ENCODE data around the gene ATP5MK. TPM values are rescaled to one million over a fixed set of nuclear protein-coding genes. Genes with fewer than 3 reads are reported as not detected.
"Not testable (repeated sequence)": the region's sequence is repeated elsewhere in the genome, so short reads cannot be mapped to it uniquely, and the experiment has no call there.

ATP5MK gene
- total and polyA plus RNA-seq, 2 experiments from 2014 or later = 197 to 566 TPM

DNA sequence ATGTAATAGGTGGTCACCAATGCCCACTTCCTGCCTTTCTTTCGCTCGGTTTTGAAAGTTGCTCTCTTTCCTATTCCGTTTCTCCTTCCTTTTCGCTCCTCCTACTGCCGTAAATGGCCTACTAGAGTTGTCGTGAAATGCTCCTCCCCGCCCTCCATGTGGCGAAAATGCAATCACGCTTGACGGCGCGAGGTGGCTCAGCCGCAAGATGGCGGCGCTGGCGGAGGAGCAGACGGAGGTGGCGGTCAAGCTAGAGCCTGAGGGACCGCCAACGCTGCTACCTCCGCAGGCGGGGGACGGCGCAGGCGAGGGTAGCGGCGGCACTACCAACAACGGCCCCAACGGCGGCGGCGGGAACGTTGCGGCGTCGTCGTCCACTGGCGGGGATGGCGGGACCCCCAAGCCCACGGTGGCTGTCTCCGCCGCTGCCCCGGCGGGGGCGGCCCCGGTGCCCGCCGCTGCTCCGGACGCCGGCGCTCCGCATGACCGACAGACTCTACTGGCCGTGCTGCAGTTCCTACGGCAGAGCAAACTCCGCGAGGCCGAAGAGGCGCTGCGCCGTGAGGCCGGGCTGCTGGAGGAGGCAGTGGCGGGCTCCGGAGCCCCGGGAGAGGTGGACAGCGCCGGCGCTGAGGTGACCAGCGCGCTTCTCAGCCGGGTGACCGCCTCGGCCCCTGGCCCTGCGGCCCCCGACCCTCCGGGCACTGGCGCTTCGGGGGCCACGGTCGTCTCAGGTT is 28.3 kb downstream of the ATP5MK start, which contains the start of gene TAF5:
Gene TAF5 (plus strand): TSS at position 195 of the 737 bp plus-strand sequence. CDS start 14 bp downstream, at position 209.
- Histone ChIP-seq H3K27me3 (replicated peaks; ENCODE audit: insufficient read depth) (no peaks in the 10 kb centered on the region), H3K9me3 (ENCODE audit: low read depth) (no peaks in the 10 kb centered on the region), H3K4me1 (ENCODE audit: insufficient read depth) (peaks cover 8% of the 10 kb centered on the region; the same call in 1 of the 2 replicates), H4K20me1 (ENCODE audit: insufficient read depth) (no peaks in the 10 kb centered on the region), H3K9ac (peak within 1 kb of the TSS; percentile 75), H3K4me3 (peak within 1 kb of the TSS; percentile 91), H2AFZ (peak within 1 kb of the TSS; percentile 96), H3F3A (ENCODE audit: insufficient read depth) (no peaks in the 10 kb centered on the region), H3K9me2 (ENCODE audit: insufficient read depth) (no peaks in the 10 kb centered on the region), H3K4me2 (ENCODE audit: unreplicated experiment) (peak within 1 kb of the TSS; percentile 92), H3K79me2 (ENCODE audit: insufficient read depth) (peaks cover 39% of the 10 kb centered on the region), H3K27ac (peak within 1 kb of the TSS; percentile 56), H3K36me3 (ENCODE audit: low read depth) (no peaks in the 10 kb centered on the region)
- 0 to 1% methylated on average over 47 to 63 of the region's 81 CpGs for WGBS, 2 experiments (ENCODE audit: low coverage in 1 of 2, low lambda C conversion rate in 2 of 2, missing lambda C conversion rate in 2 of 2)
- TF ChIP-seq EZH2phosphoT487 (IDR thresholded peaks at IDR 0.05; ENCODE audit: insufficient read depth, low read depth) (no peak), EZH2 (IDR thresholded peaks at IDR 0.05; ENCODE audit: insufficient read depth, poor library complexity, severe bottlenecking) (no peak)
- peak; percentile 98 for DNase-seq
- in situ Hi-C loops (cut with MboI) = no loop called here

DNA sequence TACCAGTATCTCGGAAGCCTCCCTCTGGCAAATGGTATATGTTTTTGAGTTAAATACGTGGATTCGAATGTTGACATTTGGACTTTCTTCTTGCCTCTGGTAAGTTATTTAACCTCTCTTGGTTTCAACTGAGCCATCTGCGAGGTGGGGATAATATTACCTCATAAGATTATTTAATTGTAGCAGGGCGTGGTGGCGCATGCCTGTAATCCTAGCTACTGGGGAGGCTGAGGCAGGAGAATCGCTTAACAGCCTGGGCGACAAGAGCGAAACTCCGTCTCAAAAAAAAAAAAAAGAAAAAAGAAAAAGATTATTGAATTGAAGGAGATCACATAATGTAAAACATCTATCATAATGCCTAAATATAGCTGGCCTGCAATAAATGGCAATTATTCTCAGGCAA is 28.9 kb downstream of the ATP5MK start:
- peak overlapping the region; percentile 56 for H3K27ac ChIP-seq
- H2AFZ ChIP-seq = peak overlapping the region; percentile 96
- no peaks in the 10 kb centered on the region for H3K27me3 ChIP-seq (replicated peaks; ENCODE audit: insufficient read depth)
- TF ChIP-seq EZH2phosphoT487 (IDR thresholded peaks at IDR 0.05; ENCODE audit: insufficient read depth, low read depth) (no peak), EZH2 (IDR thresholded peaks at IDR 0.05; ENCODE audit: insufficient read depth, poor library complexity, severe bottlenecking) (no peak)
- H3K9me3 ChIP-seq (ENCODE audit: low read depth) = no peaks in the 10 kb centered on the region
- in situ Hi-C loops (cut with MboI) = no loop called here
- H3F3A ChIP-seq (ENCODE audit: insufficient read depth) = no peaks in the 10 kb centered on the region
- peak overlapping the region; percentile 92 for H3K4me2 ChIP-seq (ENCODE audit: unreplicated experiment)
- H3K36me3 ChIP-seq (ENCODE audit: low read depth) = no peaks in the 10 kb centered on the region
- WGBS, 2 experiments (ENCODE audit: low coverage in 1 of 2, low lambda C conversion rate in 2 of 2, missing lambda C conversion rate in 2 of 2) = 44 to 45% methylated on average over 10 of the region's 10 CpGs
- H3K9ac ChIP-seq = peak overlapping the region; percentile 75
- H3K79me2 ChIP-seq (ENCODE audit: insufficient read depth) = peaks cover 38% of the 10 kb centered on the region
- H3K4me3 ChIP-seq = peak overlapping the region; percentile 91
- H3K9me2 ChIP-seq (ENCODE audit: insufficient read depth) = no peaks in the 10 kb centered on the region
- DNase-seq = peak; percentile 9
- no peaks in the 10 kb centered on the region for H4K20me1 ChIP-seq (ENCODE audit: insufficient read depth)
- peaks cover 8% of the 10 kb centered on the region; the same call in 1 of the 2 replicates for H3K4me1 ChIP-seq (ENCODE audit: insufficient read depth)

DNA sequence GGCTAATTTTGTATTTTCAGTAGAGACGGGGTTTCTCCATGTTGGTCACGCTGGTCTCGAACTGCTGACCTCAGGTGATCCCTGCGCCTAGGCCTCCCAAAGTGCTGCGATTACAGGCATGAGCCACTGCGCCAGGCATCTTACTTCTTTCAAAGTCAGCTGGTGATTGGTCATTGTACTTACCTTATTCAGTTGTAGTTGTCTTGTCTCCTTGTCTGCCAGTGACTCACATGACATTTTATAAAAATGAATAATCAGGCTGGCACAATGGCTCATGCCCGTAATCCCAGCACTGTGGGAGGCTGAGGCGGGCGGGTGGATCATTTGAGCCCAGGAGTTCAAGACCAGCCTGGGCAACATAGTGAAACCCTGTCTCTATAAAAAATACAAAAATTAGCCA is 35.5 kb downstream of the ATP5MK start:
- H3K4me3 ChIP-seq; H3K4me2 ChIP-seq (ENCODE audit: unreplicated experiment); H3K4me1 ChIP-seq (ENCODE audit: insufficient read depth); H3F3A ChIP-seq (ENCODE audit: insufficient read depth); H3K79me2 ChIP-seq (ENCODE audit: insufficient read depth); H3K9ac ChIP-seq; H3K9me2 ChIP-seq (ENCODE audit: insufficient read depth); H3K27me3 ChIP-seq (replicated peaks; ENCODE audit: insufficient read depth); H3K27ac ChIP-seq; H2AFZ ChIP-seq; H4K20me1 ChIP-seq (ENCODE audit: insufficient read depth); in situ Hi-C loops (cut with MboI); H3K36me3 ChIP-seq (ENCODE audit: low read depth); H3K9me3 ChIP-seq (ENCODE audit: low read depth): not testable (repeated sequence)
- DNase-seq = peak; percentile 31
- WGBS, 2 experiments (ENCODE audit: low coverage in 1 of 2, low lambda C conversion rate in 2 of 2, missing lambda C conversion rate in 2 of 2) = 85 to 86% methylated on average over 9 of the region's 9 CpGs

DNA sequence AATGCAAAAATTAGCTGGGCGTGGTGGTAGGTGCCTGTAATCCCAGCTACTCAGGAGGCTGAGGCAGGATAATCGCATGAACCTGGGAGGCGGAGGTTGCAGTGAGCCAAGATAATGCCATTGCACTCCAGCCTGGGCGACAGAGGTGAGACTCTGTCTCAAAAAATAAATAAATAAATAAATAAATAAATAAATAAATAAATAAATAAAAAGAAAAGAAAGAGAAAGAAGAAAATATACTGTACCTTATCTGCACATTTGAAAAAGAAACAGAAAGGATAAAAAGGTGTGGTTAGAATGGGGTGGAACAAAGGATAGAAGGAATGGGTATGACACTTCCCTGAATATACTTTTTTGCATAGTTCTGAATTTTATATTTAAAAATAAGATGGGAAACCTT is 36.8 kb downstream of the ATP5MK start:
- WGBS, 2 experiments (ENCODE audit: low coverage in 1 of 2, low lambda C conversion rate in 2 of 2, missing lambda C conversion rate in 2 of 2) = 85 to 98% methylated on average over 4 of the region's 4 CpGs
- H3K79me2 ChIP-seq (ENCODE audit: insufficient read depth); in situ Hi-C loops (cut with MboI); H3K4me2 ChIP-seq (ENCODE audit: unreplicated experiment); H3K36me3 ChIP-seq (ENCODE audit: low read depth); H4K20me1 ChIP-seq (ENCODE audit: insufficient read depth); H2AFZ ChIP-seq; H3K27ac ChIP-seq; H3K4me1 ChIP-seq (ENCODE audit: insufficient read depth); DNase-seq; H3K9ac ChIP-seq; H3F3A ChIP-seq (ENCODE audit: insufficient read depth); H3K27me3 ChIP-seq (replicated peaks; ENCODE audit: insufficient read depth); H3K9me3 ChIP-seq (ENCODE audit: low read depth); H3K9me2 ChIP-seq (ENCODE audit: insufficient read depth); H3K4me3 ChIP-seq: not testable (repeated sequence)
